ENCODE measurements around the gene KLF7. TPM values are rescaled to one million over a fixed set of nuclear protein-coding genes. Genes with fewer than 3 reads are reported as not detected.

The KLF7 gene
- polyA plus RNA-seq, 2 of the 4 experiments (the other 2 are of a cell fraction): 17.8 to 29.8 TPM

GRCh38 chr2:207055257-207055656 is 110.5 kb downstream of the KLF7 start:
- Histone ChIP-seq H3K4me2 (no peak overlapping the region), H3K4me1 (no peaks in the 10 kb centered on the region), H3K27ac (no peak overlapping the region), H3K9me3 (no peaks in the 10 kb centered on the region), H3K4me3 (no peak overlapping the region)
- ChIA-PET CTCF (interaction anchor here (0.7 to 1.2 kb wide), 2 partner anchors 9 to 592 kb away, joined by 3 to 5 read pairs; no protein-coding TSS in a partner anchor), POLR2A (no interaction called here)
- TF ChIP-seq GATA3 (IDR thresholded peaks at IDR 0.05; ENCODE audit: borderline replicate concordance) (no peak), REST (IDR thresholded peaks at IDR 0.05) (no peak), RNF2 (IDR thresholded peaks at IDR 0.05; ENCODE audit: borderline replicate concordance, low read depth) (no peak), HOXB5 (CRISPR knock-in tag; IDR thresholded peaks at IDR 0.05) (no peak), CHD2 (IDR thresholded peaks at IDR 0.05; ENCODE audit: low read length, partially characterized antibody) (no peak), MAZ (IDR thresholded peaks at IDR 0.05; ENCODE audit: borderline replicate concordance, low read depth, low read length) (no peak), HOXA7 (CRISPR knock-in tag; IDR thresholded peaks at IDR 0.05) (no peak), NR3C1 (IDR thresholded peaks at IDR 0.05) (no peak), MAX (IDR thresholded peaks at IDR 0.05) (no peak), CBX2 (IDR thresholded peaks at IDR 0.05; ENCODE audit: borderline replicate concordance, low read depth) (no peak), ATOH8 (CRISPR knock-in tag; IDR thresholded peaks at IDR 0.05; ENCODE audit: low read depth) (no peak), BHLHE40 (IDR thresholded peaks at IDR 0.05; ENCODE audit: low read depth, low read length) (no peak), PHF8 (IDR thresholded peaks at IDR 0.05; ENCODE audit: borderline replicate concordance, low read depth) (no peak), EP300 (IDR thresholded peaks at IDR 0.05) (no peak), HES2 (IDR thresholded peaks at IDR 0.05) (no peak), ZSCAN20 (CRISPR knock-in tag; IDR thresholded peaks at IDR 0.05) (no peak), ZNF302 (CRISPR knock-in tag; IDR thresholded peaks at IDR 0.05) (no peak)
- DNase-seq (ENCODE audit: low read depth in 1 of 2, low spot score in 1 of 2): no peak
- no peak for ATAC-seq
- FAIRE-seq: no peak
- 84% methylated on average over 6 of the region's 6 CpGs for WGBS (ENCODE audit: missing lambda C conversion rate)

- no peak overlapping the region for H3K27ac ChIP-seq
- H3K4me3 ChIP-seq: no peak overlapping the region
- H3K4me2 ChIP-seq: no peak overlapping the region
- CTCF ChIA-PET: interaction anchor here (1.2 kb wide), 1 partner anchor 9 kb away, joined by 3 read pairs; no protein-coding TSS in a partner anchor
- POLR2A ChIA-PET: no interaction called here
- 54% methylated on average over 4 of the region's 4 CpGs for WGBS (ENCODE audit: missing lambda C conversion rate)
- no peaks in the 10 kb centered on the region for H3K4me1 ChIP-seq
- H3K9me3 ChIP-seq: no peaks in the 10 kb centered on the region
- DNase-seq (ENCODE audit: low read depth in 1 of 2, low spot score in 1 of 2) (no peak), FAIRE-seq (no peak), ATAC-seq (no peak)
- TF ChIP-seq USF2 (IDR thresholded peaks at IDR 0.05) (no peak), POLR2A (IDR thresholded peaks at IDR 0.05; ENCODE audit: low read length) (no peak), REST (IDR thresholded peaks at IDR 0.05) (no peak), PHF8 (IDR thresholded peaks at IDR 0.05; ENCODE audit: borderline replicate concordance, low read depth) (no peak), RNF2 (IDR thresholded peaks at IDR 0.05; ENCODE audit: borderline replicate concordance, low read depth) (no peak), TP53 (CRISPR knock-in tag; IDR thresholded peaks at IDR 0.05) (no peak), JUN (IDR thresholded peaks at IDR 0.05) (no peak), PBX3 (IDR thresholded peaks at IDR 0.05) (no peak), JUNB (IDR thresholded peaks at IDR 0.05) (no peak), NR3C1 (IDR thresholded peaks at IDR 0.05) (no peak), NFE2L2 (conservative IDR thresholded peaks at IDR 0.05; ENCODE audit: low read length) (no peak), EHMT2 (IDR thresholded peaks at IDR 0.05; ENCODE audit: low read depth) (no peak), ZFP36 (IDR thresholded peaks at IDR 0.05; ENCODE audit: borderline replicate concordance, partially characterized antibody) (no peak), ZC3H11A (IDR thresholded peaks at IDR 0.05) (no peak), GATA3 (IDR thresholded peaks at IDR 0.05; ENCODE audit: borderline replicate concordance) (no peak)
Observed at GRCh38 chr2:207054521-207054920, 111.2 kb downstream of the KLF7 start.

Measured in A549 (cell line).